IMR-90 (cell line): ENCODE results near the gene SPESP1. TPM values are rescaled to one million over a fixed set of nuclear protein-coding genes. Genes with fewer than 3 reads are reported as not detected.

ENCODE experiments used
- ATAC-seq: fragments of 200-7000 bp; cut with Tn5 transposase; 2 replicates; pipeline ENCODE4 v1.9.1; 2020; ENCODE audit warnings: low read depth, mild to moderate bottlenecking, moderate library complexity
- BruUV-seq: library from RNA; stranded (reverse); fragments of 400-500 nt; replicated peaks from 2 replicates; lab custom pipeline; 2021; lab: Mats Ljungman, UMichigan
- CTCF ChIA-PET: fragments of 300-600 bp; formaldehyde crosslinking; extraction: SDS; loops from one replicate; lab custom pipeline; 2021; ENCODE audit warnings: antibody characterized with exemption; lab: Yijun Ruan, JAX
- POLR2A ChIA-PET: fragments of 300-600 bp; sonication (Branson Sonifier 250); formaldehyde crosslinking; loops from one replicate; lab custom pipeline; 2022; ENCODE audit warnings: antibody characterized with exemption; ENCODE audit not compliant: unreplicated experiment; lab: Charles Lee
- DNase-seq: peaks from one replicate; pipeline ENCODE4 v3.0.0; 2013
- H2AFZ ChIP-seq: replicated peaks from 2 replicates; pipeline ENCODE3; 2013; ENCODE audit warnings: low read length, mild to moderate bottlenecking; ENCODE audit not compliant: poor library complexity
- H2AK5ac ChIP-seq: 2 replicates; pipeline ENCODE4 v1.6.1; 2013; ENCODE audit warnings: low read depth, low read length, inconsistent platforms
- H2AK9ac ChIP-seq: replicated peaks from 2 replicates; pipeline ENCODE3; 2013; ENCODE audit warnings: mild to moderate bottlenecking, low read depth, low read length, moderate library complexity; ENCODE audit not compliant: poor library complexity
- H2BK120ac ChIP-seq: 2 replicates; pipeline ENCODE4 v1.6.1; 2013; ENCODE audit warnings: low read depth, low read length, inconsistent platforms
- H2BK15ac ChIP-seq: 3 replicates; pipeline ENCODE4 v1.6.1; 2013; ENCODE audit warnings: low read depth, low read length, inconsistent platforms
- H2BK20ac ChIP-seq: 2 replicates; pipeline ENCODE4 v1.6.1; 2013; ENCODE audit warnings: low read depth, mild to moderate bottlenecking, inconsistent platforms, low read length, moderate library complexity
- H2BK5ac ChIP-seq: 2 replicates; pipeline ENCODE4 v1.6.1; 2013; ENCODE audit warnings: mild to moderate bottlenecking, low read depth, low read length, inconsistent platforms; ENCODE audit not compliant: poor library complexity, severe bottlenecking
- H3K14ac ChIP-seq: replicated peaks from 2 replicates; pipeline ENCODE4 v1.6.1; 2013; ENCODE audit warnings: low read depth, low read length, inconsistent platforms
- H3K18ac ChIP-seq: 2 replicates; pipeline ENCODE4 v1.6.1; 2013; ENCODE audit warnings: low read depth, low read length, control low read depth
- H3K23ac ChIP-seq: 2 replicates; pipeline ENCODE4 v1.6.1; 2013; ENCODE audit warnings: low read depth, low read length, inconsistent platforms
- H3K27ac ChIP-seq: 2 replicates; pipeline ENCODE4 v1.5.1; 2013; ENCODE audit warnings: mild to moderate bottlenecking, control low read depth, low read length; ENCODE audit not compliant: insufficient read depth
- H3K27me3 ChIP-seq: 2 replicates; pipeline ENCODE4 v1.6.1; 2013; ENCODE audit warnings: low read length; ENCODE audit not compliant: control insufficient read depth, insufficient read depth
- H3K36me3 ChIP-seq: 2 replicates; pipeline ENCODE4 v1.6.1; 2013; ENCODE audit warnings: low read length, mixed read lengths; ENCODE audit not compliant: control insufficient read depth, insufficient read depth
- H3K4ac ChIP-seq: 2 replicates; pipeline ENCODE4 v1.6.1; 2013; ENCODE audit warnings: low read depth, low read length, inconsistent platforms
- H3K4me1 ChIP-seq: 2 replicates; pipeline ENCODE4 v1.6.1; 2013; ENCODE audit warnings: low read length, mixed read lengths; ENCODE audit not compliant: control insufficient read depth, insufficient read depth
- H3K4me2 ChIP-seq: 2 replicates; pipeline ENCODE4 v1.6.1; 2013; ENCODE audit warnings: low read depth, mild to moderate bottlenecking, control low read depth, low read length, moderate library complexity
- H3K4me3 ChIP-seq: 2 replicates; pipeline ENCODE4 v1.5.1; 2013; ENCODE audit warnings: low read depth, mild to moderate bottlenecking, control low read depth, low read length, moderate library complexity; ENCODE audit not compliant: insufficient read depth
- H3K56ac ChIP-seq: 2 replicates; pipeline ENCODE4 v1.6.1; 2013; ENCODE audit warnings: low read length, inconsistent platforms; ENCODE audit not compliant: insufficient read depth; ENCODE audit errors: extremely low read depth
- H3K79me1 ChIP-seq, 2 experiments: 2 replicates each; pipeline ENCODE4 v1.6.1; 2013; ENCODE audit warnings: low read length in 2 of 2, inconsistent platforms in 1 of 2, low read depth in 1 of 2
- H3K9ac ChIP-seq: 2 replicates; pipeline ENCODE4 v1.6.1; 2013; ENCODE audit warnings: low read depth, low read length, control low read depth
- H3K9me1 ChIP-seq: 2 replicates; pipeline ENCODE4 v1.6.1; 2013; ENCODE audit warnings: low read length, inconsistent platforms; ENCODE audit not compliant: insufficient read depth
- H3K9me3 ChIP-seq: 2 replicates; pipeline ENCODE4 v1.6.1; 2013; ENCODE audit warnings: low read length; ENCODE audit not compliant: control insufficient read depth, insufficient read depth
- H4K20me1 ChIP-seq: 2 replicates; pipeline ENCODE4 v1.6.1; 2013; ENCODE audit warnings: low read length, inconsistent platforms; ENCODE audit not compliant: insufficient read depth
- H4K5ac ChIP-seq: 2 replicates; pipeline ENCODE4 v1.6.1; 2013; ENCODE audit warnings: mild to moderate bottlenecking, low read depth, low read length, control low read depth
- H4K8ac ChIP-seq, 2 experiments: 2 replicates each; pipeline ENCODE4 v1.6.1; 2013; ENCODE audit warnings: low read depth in 2 of 2, low read length in 2 of 2, control low read depth in 1 of 2, inconsistent platforms in 1 of 2
- H4K91ac ChIP-seq: 2 replicates; pipeline ENCODE4 v1.6.1; 2013; ENCODE audit warnings: low read depth, low read length, inconsistent platforms; ENCODE audit not compliant: insufficient read depth
- CEBPB ChIP-seq: IDR thresholded peaks from 2 replicates; pipeline ENCODE4 v1.6.1; 2012; ENCODE audit warnings: low read depth, low read length, improper control_type of control experiment
- dilution Hi-C: fragments of 300-500 bp; cut with HindIII; formaldehyde crosslinking; loops from one replicate; pipeline ENCODE4 v1.14.3; 2018; ENCODE audit warnings: low sequenced_read_pairs; ENCODE audit not compliant: unreplicated experiment
- in situ Hi-C: fragments of 300-500 bp; cut with MboI; formaldehyde crosslinking; loops from 3 replicates; pipeline ENCODE4 v1.14.3; 2019; ENCODE audit warnings: low sequenced_read_pairs, inconsistent platforms, mixed read lengths
- intact Hi-C: fragments of 100-400 bp; cut with micrococcal nuclease; formaldehyde crosslinking; loops from 2 replicates; pipeline ENCODE4 v1.10.0; 2022
- polyA plus RNA-seq, 3 experiments: library from polyadenylated mRNA; depleted of rRNA; stranded (reverse); fragments of >200 nt; gene quantifications; 2 replicates each; pipeline ENCODE4 v1.2.3, GENCODE V29; 2012; ENCODE audit warnings: low replicate concordance in 1 of 3
- total RNA-seq: library from RNA; depleted of rRNA; stranded (reverse); fragments of >200 nt; gene quantifications from 2 replicates; pipeline ENCODE4 v1.2.3, GENCODE V29; 2012

Gene SPESP1
- total and polyA plus RNA-seq, 2 of the 4 experiments (the other 2 are of a cell fraction): 2.9 to 3.0 TPM

DNA sequence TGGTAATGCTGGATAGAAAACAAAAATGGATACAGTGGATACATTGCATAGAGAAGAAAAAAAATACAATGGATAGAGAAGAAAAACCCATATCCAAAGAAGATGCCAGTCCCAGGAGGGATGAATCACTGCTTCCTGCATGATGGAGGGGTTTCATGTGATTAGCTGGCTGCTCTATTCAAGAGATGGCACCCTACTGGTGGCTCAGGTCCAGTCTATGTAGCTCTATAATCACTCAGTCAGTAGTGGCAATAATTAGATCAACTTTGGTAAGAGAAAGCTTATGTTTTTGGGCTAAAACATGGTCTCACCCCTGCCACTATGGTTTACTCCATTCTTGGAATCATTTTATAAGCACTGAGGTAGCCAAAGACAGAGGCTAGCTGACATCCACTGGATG lies 50.5 kb downstream of the SPESP1 start:
- Histone ChIP-seq H4K20me1 (no peaks in the 10 kb centered on the region), H3K56ac (no peak overlapping the region), H3K9me3 (0 out of 2 replicates have a peak, but pooled peaks cover 2% of the 10 kb centered on the region), H3K27me3 (peaks cover 15% of the 10 kb centered on the region), H2AK5ac (no peak overlapping the region), H3K36me3 (no peaks in the 10 kb centered on the region), H3K79me1 (no peaks in the 10 kb centered on the region), H3K18ac (no peak overlapping the region), H3K9me1 (no peaks in the 10 kb centered on the region), H3K4ac (no peak overlapping the region), H2BK5ac (no peak overlapping the region), H3K4me2 (no peak overlapping the region), H2AK9ac (no peak overlapping the region), H3K9ac (no peak overlapping the region), H4K8ac (no peak overlapping the region), H2BK20ac (no peak overlapping the region), H3K14ac (no peak overlapping the region), H3K4me1 (no peaks in the 10 kb centered on the region), H3K23ac (no peak overlapping the region), H3K4me3 (no peak overlapping the region), H2BK120ac (no peak overlapping the region), H2BK15ac (no peak overlapping the region), H3K27ac (no peak overlapping the region), H4K5ac (no peak overlapping the region), H4K91ac (no peak overlapping the region), H2AFZ (no peak overlapping the region)
- POLR2A ChIA-PET: no interaction called here
- DNase-seq (no peak), ATAC-seq (no peak)
- CTCF ChIA-PET: no interaction called here
- intact Hi-C loops (no loop called here), dilution Hi-C loops (no loop called here), in situ Hi-C loops (no loop called here)
- no peak for TF ChIP-seq CEBPB
- no TSS peak for BruUV-seq
